GM12878 (cell line): Measurements from ENCODE around the gene CHD5.

Source experiments
- BRCA1 ChIP-seq: IDR thresholded peaks from 2 replicates; pipeline ENCODE4 v1.6.1; 2011; ENCODE audit warnings: low read depth, low read length, improper control_type of control experiment
- HDAC6 ChIP-seq: fragments of 200-600 bp; sonication (generic); IDR thresholded peaks from one replicate; pipeline ENCODE4 v1.8.0; 2017; ENCODE audit warnings: antibody characterized with exemption; ENCODE audit not compliant: unreplicated experiment
- POLR2AphosphoS5 ChIP-seq: IDR thresholded peaks from 2 replicates; pipeline ENCODE4 v1.6.1; 2011; ENCODE audit warnings: mild to moderate bottlenecking, low read length, inconsistent platforms
- REST ChIP-seq: IDR thresholded peaks from 2 replicates; pipeline ENCODE4 v1.6.1; 2012; ENCODE audit warnings: mild to moderate bottlenecking, low read depth, low read length

GRCh38 chr1:6127587-6128163, 52.4 kb downstream of the CHD5 start:
- TF ChIP-seq POLR2AphosphoS5: no peak
- TF ChIP-seq REST: no peak
- TF ChIP-seq BRCA1: no peak
- TF ChIP-seq HDAC6: no peak
